Suppressor macrophage (primary cell): ENCODE measurements around the gene SESN3.
"Not testable (repeated sequence)": the region's sequence is repeated elsewhere in the genome, so short reads cannot be mapped to it uniquely, and the experiment has no call there.

ENCODE experiments used
- DNase-seq, 4 experiments: peaks; one replicate each; pipeline ENCODE4 v3.0.0-alpha.2; 2020 to 2022

The SESN3 gene

DNA sequence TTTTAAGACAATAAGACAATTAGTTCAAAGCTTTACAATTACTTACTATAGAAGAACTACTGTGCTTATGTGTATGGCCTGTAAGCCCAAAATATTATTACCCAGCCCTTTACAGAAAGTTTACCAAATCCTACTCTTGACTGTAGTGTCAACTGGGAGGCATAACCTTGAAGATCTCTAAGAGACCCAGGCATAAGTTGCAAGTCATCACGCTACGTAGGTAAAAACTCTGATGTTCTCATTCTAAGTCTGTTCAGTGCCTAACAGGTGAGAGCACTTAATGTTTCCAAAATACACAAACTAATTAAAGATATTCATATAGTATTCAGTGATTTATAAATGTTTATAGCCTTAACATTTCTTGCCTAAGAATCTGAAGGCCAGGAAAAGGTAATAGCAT, 12.9 kb downstream of the SESN3 start:
- no peak for DNase-seq

DNA sequence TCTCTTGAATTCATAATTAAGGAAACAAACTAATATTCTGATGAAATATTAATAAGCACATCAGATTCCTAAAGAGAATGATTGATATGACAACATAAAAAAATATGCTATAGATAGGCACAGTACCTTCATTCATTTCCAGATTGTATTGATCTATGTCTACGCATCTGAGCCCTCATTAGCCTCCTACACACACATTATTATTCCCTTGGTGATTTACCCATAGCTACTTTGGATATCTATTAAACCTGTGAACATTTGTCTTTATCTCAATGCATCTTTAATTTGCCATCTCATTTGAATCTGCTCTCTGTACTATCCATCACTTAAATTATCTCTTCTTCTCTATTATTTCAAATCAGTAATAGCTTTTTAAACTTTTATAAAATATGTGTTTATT, 18.4 kb downstream of the SESN3 start:
- no peak for DNase-seq

DNA sequence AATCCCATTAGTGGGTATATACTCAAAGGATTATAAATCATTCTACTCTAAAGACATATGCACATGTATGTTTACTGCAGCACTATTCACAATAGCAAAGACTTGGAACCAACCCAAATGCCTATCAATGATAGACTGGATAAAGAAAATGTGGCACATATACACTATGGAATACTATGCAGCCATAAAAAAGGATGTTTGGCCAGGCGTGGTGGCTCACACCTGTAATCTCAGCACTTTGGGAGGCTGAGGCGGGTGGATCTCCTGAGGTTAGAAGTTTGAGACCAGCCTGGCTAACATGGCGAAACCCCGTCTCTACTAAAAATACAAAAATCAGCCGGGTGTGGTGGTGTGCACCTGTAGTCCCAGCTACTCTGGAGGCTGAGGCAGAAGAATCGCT, 21.5 kb downstream of the SESN3 start:
- not testable (repeated sequence) for DNase-seq

DNA sequence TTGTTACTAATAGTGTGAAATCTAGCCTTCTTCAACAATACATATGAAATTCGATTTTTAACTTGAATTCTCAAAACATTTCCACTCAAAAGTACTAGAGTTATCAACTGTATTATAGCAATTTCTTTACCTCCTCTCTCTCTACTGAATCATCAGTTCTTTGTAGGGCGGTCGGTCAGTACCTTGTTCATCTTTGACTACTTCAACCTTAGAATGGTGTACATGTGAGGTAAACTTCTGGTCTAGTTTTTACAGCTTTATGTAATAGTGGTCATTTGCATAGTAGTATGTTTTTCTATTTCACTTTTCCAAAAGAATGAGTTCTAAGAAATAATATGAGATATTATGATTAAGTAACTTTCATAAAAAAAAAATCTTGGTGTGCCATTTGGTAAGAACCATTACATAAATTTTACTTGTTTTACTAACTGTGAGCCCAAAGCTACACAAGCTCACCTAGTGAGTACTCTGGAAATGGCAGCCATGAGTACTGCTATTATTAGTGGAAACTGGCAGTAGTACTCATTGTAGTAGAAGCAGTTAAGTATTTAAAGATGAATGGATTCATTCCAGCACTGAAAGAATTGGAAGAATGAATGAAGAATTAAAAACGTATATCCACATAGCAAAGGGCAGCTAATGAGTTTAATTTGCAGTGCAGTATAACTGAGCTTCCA, 30.1 kb downstream of the SESN3 start:
- no peak for DNase-seq

DNA sequence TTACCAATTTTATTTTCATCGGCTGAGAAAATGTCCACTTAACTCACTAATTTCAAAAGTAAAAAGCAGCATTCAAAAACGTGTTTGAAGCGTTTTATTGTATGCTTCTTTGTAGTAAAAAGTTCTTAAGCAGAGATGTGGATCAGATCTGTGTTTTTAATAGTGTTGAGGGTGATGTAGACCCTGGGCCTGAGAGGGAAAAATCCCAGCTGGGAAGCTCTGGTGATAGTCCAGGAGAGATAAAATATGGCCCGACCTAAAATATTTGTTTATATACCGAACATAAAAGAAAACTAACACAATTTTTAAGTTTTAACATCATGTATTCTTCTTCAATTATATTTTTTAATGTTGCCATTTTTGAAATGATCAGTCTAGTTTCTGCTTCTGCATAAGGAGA, 35.2 kb downstream of the SESN3 start:
- no peak for DNase-seq

DNA sequence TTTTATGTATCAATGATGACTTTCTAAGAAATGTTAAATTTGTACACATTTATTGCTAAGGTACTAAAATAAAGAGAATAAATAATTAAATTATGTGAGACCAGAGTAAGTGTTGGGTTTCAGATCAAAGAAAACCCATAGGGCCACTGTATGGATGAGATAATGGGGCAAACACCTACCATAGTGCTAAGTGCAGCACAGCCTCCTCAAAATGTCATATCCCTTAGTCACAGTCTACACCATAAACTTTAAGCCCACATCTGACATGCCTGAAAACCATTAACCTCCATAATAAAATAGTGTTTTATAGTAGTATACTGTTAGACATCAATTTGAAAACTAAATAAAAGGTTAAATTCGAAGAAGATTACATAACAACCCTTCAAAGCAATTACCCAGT, 37.5 kb downstream of the SESN3 start:
- DNase-seq = no peak

DNA sequence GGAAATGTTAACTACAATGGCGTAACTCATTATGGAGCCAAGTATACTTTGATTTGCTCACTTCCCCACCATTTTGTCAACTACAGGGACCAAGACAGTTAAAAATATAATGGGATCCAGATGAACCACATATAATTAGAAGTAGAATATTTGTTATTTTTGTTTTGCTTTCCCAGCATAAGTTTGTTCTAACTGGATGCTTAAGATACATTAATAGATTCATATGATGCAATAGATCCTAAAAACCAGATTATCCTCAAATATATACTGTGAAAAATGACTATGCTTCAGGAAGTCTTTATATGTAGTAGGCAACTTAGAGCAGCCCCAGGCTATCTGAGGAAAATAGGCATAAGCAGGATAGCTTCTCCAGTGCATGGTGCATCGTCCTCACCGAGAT, 38.3 kb downstream of the SESN3 start:
- DNase-seq = no peak

DNA sequence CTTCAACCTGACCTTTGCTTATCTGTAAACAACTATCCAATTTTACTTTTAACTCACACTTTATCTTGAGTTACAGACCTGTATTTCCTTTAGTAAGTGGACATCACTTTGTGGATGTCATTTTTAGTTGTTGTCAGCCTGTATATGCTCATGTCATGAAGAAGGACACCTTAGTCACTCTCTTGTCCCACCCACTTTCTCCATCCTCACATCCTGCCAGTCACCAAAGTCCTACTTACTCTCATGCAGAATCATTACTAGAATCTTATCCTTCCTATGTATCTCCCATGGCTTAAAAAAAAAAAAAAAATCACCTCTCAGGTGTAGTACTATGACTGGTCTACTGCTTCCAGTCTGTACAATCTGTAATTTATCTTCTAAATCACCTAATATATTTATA, 43.3 kb downstream of the SESN3 start:
- DNase-seq = no peak

DNA sequence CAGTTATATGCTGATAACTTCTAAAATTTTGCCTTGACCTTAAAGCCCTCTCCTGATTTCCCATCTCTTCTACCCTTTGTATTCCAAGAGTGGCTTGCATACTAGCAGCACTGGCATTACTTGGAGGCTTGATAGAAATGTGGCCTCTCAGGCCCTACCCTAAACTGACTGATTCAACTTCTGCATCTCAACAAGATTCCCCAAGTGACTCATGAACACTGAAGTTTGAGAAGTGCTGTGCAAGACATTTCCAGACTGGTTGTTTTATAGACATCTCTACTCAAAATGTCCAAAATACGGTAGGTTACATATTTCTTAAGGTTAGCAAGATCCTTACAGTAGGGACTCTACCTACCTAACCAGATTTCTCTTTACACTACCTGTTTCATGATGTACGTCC, 48.6 kb downstream of the SESN3 start:
- peak; percentile 6 to 46 (median 24) for DNase-seq

DNA sequence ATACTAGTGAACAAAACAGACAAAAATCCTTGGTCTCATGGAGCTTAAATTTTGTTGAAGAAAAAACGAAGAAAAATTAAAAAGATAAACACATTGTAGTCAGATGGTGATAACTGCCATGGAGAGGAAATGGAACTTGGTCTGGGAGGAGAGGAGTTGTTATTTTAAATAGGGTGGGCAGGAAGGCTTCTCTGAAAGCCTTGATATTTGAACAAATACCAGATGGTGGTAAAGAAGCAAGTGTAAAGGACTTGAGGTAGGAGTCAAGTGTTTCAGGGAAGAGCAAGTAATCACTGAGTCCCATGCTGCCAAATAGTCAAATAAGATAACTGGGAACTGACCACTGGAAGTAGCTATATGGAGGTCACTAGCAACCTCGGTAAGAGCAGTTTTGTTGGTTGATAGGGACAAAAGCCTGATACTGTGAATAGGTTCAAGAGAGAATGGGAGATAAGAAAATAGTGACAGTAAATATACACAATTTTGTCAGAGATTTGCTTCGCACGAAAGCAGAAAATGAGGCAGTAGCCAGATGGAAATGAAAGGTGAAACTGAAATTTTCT, 55.1 kb downstream of the SESN3 start:
- no peak for DNase-seq

DNA sequence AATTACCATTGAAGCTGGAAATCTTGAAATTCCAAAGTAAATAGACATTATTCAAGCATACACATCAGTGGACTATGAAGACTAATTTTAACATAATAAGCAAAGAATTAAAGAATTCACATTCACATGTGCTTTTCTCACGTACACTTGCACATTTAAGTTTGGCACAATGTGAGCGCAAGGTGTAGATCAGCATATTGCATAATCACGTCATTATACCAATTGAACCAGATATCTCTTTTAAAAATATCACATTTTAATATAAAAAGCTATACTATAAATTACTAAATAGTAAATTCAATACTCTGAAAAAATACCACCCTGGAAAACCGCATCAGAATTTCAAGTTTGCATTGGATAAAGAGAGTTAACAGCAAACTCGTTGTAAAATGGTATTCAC, 60.7 kb downstream of the SESN3 start:
- DNase-seq = no peak

DNA sequence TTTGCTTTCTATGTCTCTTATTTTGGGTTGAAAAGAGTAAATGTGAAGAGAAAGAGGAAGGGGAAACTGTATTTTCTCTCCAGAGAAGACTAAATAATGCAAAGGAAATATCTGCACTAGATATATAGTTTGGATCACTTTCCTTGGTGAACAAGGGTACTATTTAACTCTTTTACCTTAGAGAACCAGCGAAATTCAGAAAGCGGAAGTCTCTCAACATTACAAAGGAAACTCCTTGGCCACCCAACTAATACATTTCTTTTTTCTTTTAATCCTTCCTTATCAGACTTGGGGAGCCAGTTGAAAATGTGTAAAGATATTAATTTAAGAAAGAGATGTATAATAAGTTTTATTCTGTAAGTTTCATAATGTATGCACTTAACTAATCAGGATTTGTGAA, 64.2 kb downstream of the SESN3 start:
- no peak for DNase-seq

DNA sequence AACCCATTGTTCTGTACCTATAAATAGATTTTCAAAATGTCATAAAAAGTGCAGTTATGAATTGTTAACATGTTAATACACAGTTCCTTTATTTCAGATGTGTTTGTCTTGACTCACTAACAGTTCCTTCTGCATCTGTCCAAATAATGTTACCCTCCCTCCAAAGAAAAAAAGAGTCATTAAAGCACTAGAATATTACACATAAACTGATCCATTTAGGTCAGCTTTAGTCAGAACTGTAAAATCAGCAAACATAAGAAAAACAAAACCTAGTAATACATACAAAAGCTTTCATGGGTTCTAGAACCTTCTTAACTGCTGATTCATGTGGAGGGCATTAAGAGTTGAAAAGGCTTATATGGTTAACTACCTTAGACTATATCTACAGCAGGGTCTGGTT, 65.4 kb downstream of the SESN3 start:
- DNase-seq = no peak

DNA sequence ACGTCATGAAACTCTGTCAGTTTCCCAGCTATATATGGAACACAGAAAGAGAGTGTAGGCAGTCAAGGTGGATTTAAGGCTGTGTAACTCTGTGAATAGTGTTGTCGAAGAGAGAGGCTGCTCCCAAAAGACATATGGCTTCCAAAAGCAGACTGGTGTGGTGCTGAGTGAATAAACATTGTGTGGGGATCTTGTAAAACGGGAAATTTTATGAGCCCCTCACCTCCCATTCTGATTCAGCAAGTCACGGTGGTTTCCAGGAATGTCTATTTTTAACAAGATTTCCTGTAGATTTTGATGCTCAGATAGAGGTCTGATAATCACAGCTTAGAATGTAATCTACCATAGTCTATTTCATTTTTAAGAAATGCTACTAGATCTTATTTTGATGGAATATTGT, 67.9 kb downstream of the SESN3 start:
- no peak for DNase-seq

DNA sequence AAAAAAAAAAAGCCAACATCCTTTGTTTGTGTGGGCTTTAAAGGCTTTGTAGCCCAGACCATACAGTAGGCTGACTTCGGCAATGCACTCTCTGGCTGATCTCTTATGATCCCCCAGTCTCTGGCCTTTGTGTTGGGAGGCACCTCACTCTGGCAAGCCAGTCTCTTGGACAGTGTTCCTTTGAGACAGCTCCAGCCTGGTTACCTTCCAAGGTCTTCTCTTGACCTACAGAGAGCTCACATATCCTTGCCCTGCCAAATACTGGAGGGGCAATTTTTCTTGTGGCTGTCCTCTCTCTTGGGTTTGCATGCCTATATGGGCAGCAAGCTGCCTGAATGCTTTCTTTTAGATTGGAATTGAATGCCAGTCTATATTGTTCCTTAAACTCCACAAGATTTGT, 69.8 kb downstream of the SESN3 start:
- no peak for DNase-seq

DNA sequence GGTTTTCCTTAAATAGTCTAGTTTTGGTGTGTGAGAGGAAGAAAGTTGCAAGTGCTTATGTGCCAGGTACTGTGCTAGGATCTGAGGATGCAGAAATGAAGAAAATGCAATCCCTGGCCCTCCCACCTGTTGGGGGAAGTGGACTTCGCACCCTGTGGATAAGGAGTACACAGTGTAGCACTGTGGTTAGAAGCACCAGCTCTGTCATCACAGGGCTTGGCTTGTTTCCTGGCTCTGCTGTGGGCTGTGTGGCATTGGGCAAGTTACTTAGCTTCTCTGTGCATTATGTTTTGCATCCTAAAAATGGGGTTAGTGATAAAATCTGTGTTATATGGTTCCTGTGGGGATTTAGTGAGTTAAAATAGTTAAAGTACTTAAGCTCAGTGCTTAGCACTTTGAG, 73.2 kb downstream of the SESN3 start:
- DNase-seq = no peak

DNA sequence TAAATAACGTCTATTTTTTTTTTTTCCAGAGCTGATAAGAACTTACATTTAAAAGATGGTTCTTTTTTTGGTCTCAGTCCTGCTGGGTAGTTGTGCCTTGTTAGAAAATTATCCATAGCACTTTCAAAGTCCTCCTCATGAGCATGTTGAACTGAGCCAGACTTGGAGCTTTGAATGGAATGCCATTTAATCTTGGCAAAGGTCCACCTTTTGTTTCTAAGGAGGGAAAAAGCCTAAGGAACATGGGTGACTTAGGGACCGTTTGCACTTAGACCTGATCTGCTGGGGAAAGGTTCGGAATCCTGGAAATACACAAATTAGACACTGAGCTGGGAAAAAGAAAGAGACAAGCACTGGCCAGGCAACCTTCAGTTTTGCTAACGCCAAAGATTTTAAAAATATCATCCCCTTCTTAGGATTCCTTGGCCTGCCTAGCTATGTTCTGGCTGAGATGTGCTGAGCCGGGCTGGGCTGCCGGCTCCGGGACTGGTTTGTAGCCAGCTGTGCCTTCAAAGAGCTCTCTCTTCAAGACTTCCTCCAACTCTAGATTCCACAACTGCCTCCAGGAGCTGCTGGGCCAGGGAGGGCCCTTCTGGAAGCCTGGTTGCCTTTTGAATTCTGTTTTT, 74.0 kb downstream of the SESN3 start:
- no peak for DNase-seq

DNA sequence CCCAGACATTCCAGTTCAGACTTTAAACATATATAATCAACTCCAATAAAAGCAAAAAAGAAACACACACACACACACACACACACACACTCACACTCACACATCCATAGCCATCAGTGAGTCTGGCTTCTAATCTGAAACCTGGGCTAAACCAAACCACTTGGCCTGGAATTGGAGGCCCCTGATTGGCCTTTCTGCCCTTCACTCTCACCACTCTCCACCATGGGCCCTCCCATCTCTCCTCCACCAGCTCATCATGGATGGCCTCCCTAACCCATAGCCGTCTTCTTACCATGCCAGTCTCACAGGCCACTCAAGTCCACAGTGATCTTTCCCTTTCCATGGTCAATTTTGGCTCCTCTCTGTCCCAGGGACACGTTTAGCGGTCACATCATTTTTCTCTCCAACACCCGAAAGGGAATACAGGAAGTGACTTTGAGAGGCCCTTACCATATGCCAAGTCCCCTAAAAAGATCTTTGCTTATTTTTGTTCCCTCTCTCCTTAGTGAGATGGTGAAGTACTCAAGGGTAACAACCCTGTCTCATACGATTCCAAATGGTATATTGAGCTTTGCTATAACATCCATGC, 74.8 kb downstream of the SESN3 start:
- DNase-seq = no peak

DNA sequence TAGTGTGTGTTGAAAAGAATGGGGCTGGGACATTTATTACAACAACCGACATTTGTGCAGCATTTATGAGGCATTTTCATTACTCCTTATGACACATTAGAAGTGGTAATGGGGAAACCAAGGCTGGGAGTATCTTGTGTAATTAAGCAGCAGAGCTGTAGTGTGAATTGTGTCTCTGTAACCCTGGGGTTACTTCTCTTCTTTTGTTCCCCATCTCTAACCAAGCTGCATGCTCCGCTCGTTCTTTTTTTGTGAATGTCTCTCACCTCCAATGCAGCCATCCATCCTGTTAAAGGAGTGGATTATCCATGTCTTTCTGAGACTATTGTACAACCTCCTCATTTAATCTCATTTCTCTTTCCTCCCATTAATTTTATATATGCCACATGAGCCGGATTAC, 75.6 kb downstream of the SESN3 start:
- no peak for DNase-seq

DNA sequence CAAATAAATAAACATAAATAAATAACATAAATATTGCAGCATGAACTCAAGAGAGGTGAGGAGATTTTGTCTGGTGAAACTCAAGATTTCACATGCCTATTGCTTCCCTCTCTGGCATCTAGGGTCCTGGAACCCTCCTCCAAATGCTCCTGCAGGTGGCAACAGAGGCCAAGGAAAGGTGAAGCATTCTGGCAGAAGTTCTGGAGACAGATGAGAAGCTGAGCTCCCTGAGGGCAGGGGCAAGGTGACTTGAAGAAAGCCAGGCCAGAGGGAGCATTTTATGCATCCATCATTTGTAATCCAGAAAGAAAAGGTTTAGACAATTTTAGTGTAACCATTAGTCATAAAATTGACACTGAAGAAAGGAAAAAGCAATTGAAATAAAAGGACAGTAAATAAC, 76.5 kb downstream of the SESN3 start:
- DNase-seq = peak; percentile 63 to 74 (median 72)

DNA sequence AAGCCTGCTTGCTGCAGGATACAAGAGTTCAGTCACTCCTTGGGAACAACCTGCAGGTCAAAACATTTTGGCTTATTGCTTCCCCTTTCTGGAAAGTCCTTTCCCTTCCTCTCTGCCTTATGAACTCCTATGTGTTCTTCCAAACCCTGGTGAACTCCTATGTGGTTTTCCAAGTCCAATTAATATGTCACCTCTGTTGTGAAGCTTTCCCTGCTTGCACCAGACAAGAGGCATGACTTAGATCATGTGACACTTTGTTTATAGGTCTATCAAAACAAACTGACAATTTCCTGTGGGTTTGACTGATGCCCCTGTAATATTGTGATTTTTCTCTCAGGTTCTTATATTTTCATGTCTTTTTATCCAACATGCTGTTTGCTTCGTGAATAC, 77.2 kb downstream of the SESN3 start:
- DNase-seq = peak in 2 of 4 experiments; percentile 15 to 22

DNA sequence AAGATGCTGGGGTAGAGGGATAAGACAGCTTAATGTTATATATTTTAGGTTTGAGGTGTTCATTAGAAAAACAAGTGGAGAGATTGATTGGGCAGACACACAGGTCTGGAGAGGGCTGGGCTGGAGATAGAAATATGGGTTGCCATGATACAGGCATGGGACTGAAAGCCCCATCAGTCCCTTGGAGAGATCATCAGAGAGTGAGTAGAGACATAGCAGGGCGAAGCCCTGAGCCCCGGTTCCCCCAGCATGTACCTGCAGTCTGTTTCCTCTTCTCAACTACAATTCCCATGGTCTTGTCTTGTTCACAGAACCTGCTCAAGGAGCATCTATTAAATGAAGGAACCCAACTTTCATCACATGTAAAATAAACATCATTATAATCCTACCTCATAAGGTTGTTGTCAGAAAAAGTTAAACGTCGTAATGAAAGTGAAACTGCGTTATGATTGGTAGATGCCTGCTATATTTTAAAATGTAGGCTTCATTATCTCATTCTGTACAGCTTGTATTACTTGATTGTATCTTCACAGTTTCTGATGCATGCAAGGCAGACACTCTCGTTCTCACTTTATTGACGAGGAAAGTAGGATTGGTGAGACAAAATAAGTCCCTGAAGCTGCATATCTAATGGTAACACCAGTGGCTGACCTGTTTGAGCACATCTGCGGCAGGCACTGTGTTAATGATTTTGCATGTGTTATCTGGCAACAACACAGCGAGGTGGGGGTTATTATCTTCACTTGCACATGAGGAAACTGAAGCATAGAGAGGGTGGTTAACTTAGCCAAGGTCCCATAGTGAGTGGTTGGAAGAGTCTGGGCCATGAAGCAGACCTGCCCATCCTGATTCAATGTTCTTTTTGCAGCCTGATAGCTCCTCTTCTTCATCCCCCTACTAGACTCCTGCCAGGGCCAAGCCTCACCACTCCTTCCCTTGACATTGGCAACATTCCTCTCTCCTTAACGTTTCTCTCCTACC, 77.8 kb downstream of the SESN3 start:
- no peak for DNase-seq
